GM19397 (cell line): ENCODE results near the gene TYRP1.

Source experiments
- ATAC-seq: cut with Tn5 transposase; IDR thresholded peaks from one replicate; pipeline ENCODE4 v1.9.1; 2021; ENCODE audit warnings: mild to moderate bottlenecking, moderate library complexity; ENCODE audit not compliant: unreplicated experiment

The TYRP1 gene

GRCh38 chr9:12730198-12730597, 37.0 kb downstream of the TYRP1 start:
- no peak for ATAC-seq

GRCh38 chr9:12730927-12731326, 37.7 kb downstream of the TYRP1 start:
- no peak for ATAC-seq

- ATAC-seq = no peak
Observed at GRCh38 chr9:12732971-12733370, 39.8 kb downstream of the TYRP1 start.

GRCh38 chr9:12735665-12736064, 42.5 kb downstream of the TYRP1 start:
- ATAC-seq = no peak

- no peak for ATAC-seq
Observed at GRCh38 chr9:12737871-12738270, 44.7 kb downstream of the TYRP1 start.

- ATAC-seq = no peak
Observed at GRCh38 chr9:12739014-12739652, 45.9 kb downstream of the TYRP1 start.

- no peak for ATAC-seq
Observed at GRCh38 chr9:12740845-12741244, 47.7 kb downstream of the TYRP1 start.

GRCh38 chr9:12748016-12748415, 54.8 kb downstream of the TYRP1 start:
- ATAC-seq = no peak

- no peak for ATAC-seq
Observed at GRCh38 chr9:12748954-12749353, 55.8 kb downstream of the TYRP1 start.

- no peak for ATAC-seq
Observed at GRCh38 chr9:12753931-12754330, 60.7 kb downstream of the TYRP1 start.

- no peak for ATAC-seq
Observed at GRCh38 chr9:12759761-12760160, 66.6 kb downstream of the TYRP1 start.
